Esophagus squamous epithelium (tissue), 5 donors: ENCODE results near the gene MRPS6. TPM values are rescaled to one million over a fixed set of nuclear protein-coding genes. Genes with fewer than 3 reads are reported as not detected.

ENCODE experiments used
- DNase-seq: peaks from one replicate; lab custom pipeline; 2025; lab: John Stamatoyannopoulos, UW
- H3K27ac ChIP-seq, 4 donors: fragments of 200-600 bp; sonication (generic); one replicate each; pipeline ENCODE4 v1.5.1; 2016 to 2019; ENCODE audit warnings: mild to moderate bottlenecking in 1 of 4
- H3K27me3 ChIP-seq, 4 donors: fragments of 200-600 bp; sonication (generic); 1 replicate in 3 of 4; 2 replicates in 1 of 4; pipeline versions ENCODE4 v1.5.1 to v1.6.0; 2017 to 2021; ENCODE audit warnings: antibody characterized with exemption in 1 of 4
- H3K36me3 ChIP-seq, 3 donors: fragments of 200-600 bp; sonication (generic); one replicate each; pipeline ENCODE4 v1.5.1; 2016 to 2019
- H3K4me1 ChIP-seq, 3 donors: fragments of 200-600 bp; sonication (generic); one replicate each; pipeline ENCODE4 v1.5.1; 2017 to 2019
- H3K4me3 ChIP-seq, 4 donors: fragments of 200-600 bp; sonication (generic); 1 replicate in 3 of 4; 2 replicates in 1 of 4; pipeline ENCODE4 v1.5.1; 2016 to 2019; ENCODE audit warnings: mild to moderate bottlenecking in 2 of 4, moderate library complexity in 1 of 4
- H3K9me3 ChIP-seq, 3 donors: fragments of 200-600 bp; sonication (generic); one replicate each; pipeline ENCODE4 v1.5.1; 2016 to 2019
- CTCF ChIP-seq, 6 experiments: fragments of 450-650 bp in 4 of 6; fragments of 200-600 bp in 2 of 6; sonication (generic) in 2 of 6; IDR thresholded peaks; one replicate each; pipeline ENCODE4 v1.5.1; 2016 to 2019; ENCODE audit warnings: antibody characterized with exemption in 6 of 6, mild to moderate bottlenecking in 4 of 6, moderate library complexity in 4 of 6
- POLR2A ChIP-seq, 4 donors: fragments of 450-650 bp; IDR thresholded peaks; one replicate each; pipeline ENCODE4 v1.6.1; 2017; ENCODE audit warnings: antibody characterized with exemption in 4 of 4, mild to moderate bottlenecking in 4 of 4, moderate library complexity in 3 of 4
- WGBS, 2 donors: methylation state at CpG; one replicate each; pipeline ENCODE4 v1.1.5; 2018; 5-methylcytosine and 5-hydroxymethylcytosine counted together
- intact Hi-C: fragments of 100-400 bp; cut with DNase I; formaldehyde crosslinking; loops from one replicate; pipeline ENCODE4 v1.15.0; 2022
- total RNA-seq, 4 donors: library from RNA; depleted of rRNA; stranded (reverse); fragments of >200 nt; gene quantifications; one replicate each; pipeline ENCODE4 v1.1.0, GENCODE V29; 2016
- donor health status: DM: yes; HTN: yes; CAD: no.

MRPS6 gene
- total RNA-seq = 10 to 100 TPM; 13.4 to 32.2 (median 20.1) TPM

GRCh38 chr21:34073032-34073748, at the start of gene MRPS6, which contains the start of gene SLC5A3:
MRPS6 (plus strand) TSS chr21:34073578; CDS start chr21:34073701, 123 bp downstream.
SLC5A3 (plus strand) TSS chr21:34073578; CDS start chr21:34095199, 21,621 bp downstream.
- peak within 1 kb of the TSS; percentile 75 to 95 (median 83) for H3K4me3 ChIP-seq
- H3K4me1 ChIP-seq = peaks cover 13 to 48% (median 23%) of the 10 kb centered on the region in 3 donors
- DNase-seq = peak; percentile 14
- no peaks in the 10 kb centered on the region for H3K9me3 ChIP-seq
- intact Hi-C loops = loop anchor here (10.0 kb wide), 1 partner anchor 128 kb away; no protein-coding TSS in a partner anchor
- WGBS, 2 donors = 2% methylated on average over 32 of the region's 104 CpGs; no CpG with 5 or more reads in 1 of the 2 donors
- no peaks in the 10 kb centered on the region for H3K36me3 ChIP-seq
- H3K27me3 ChIP-seq = no peaks in the 10 kb centered on the region
- TF ChIP-seq CTCF (IDR thresholded peaks at IDR 0.05) (no peak), POLR2A (IDR thresholded peaks at IDR 0.05) (peak in 2 of 4 donors; percentile 82 to 89)
- H3K27ac ChIP-seq = peak within 1 kb of the TSS; percentile 89 to 94 (median 92)

GRCh38 chr21:34023691-34024373, 49.5 kb upstream of the MRPS6 start:
- Histone ChIP-seq H3K27ac (no peak overlapping the region), H3K36me3 (no peaks in the 10 kb centered on the region), H3K4me3 (no peak overlapping the region), H3K27me3 (no peaks in the 10 kb centered on the region), H3K9me3 (no peaks in the 10 kb centered on the region), H3K4me1 (peaks cover 0 to 17% (median 0%) of the 10 kb centered on the region in 3 donors)
- no peak for TF ChIP-seq POLR2A (IDR thresholded peaks at IDR 0.05)
- TF ChIP-seq CTCF (IDR thresholded peaks at IDR 0.05) = no peak
- DNase-seq = no peak
- intact Hi-C loops = no loop called here
- 66% methylated on average over 8 of the region's 8 CpGs for WGBS, 2 donors

GRCh38 chr21:34024374-34024693, 49.0 kb upstream of the MRPS6 start:
- H3K9me3 ChIP-seq = no peaks in the 10 kb centered on the region
- H3K4me3 ChIP-seq = no peak overlapping the region
- no peak for TF ChIP-seq POLR2A (IDR thresholded peaks at IDR 0.05)
- TF ChIP-seq CTCF (IDR thresholded peaks at IDR 0.05) = no peak
- DNase-seq = no peak
- no peaks in the 10 kb centered on the region for H3K36me3 ChIP-seq
- 93 to 97% methylated on average over 3 of the region's 3 CpGs for WGBS, 2 donors
- H3K27ac ChIP-seq = no peak overlapping the region
- intact Hi-C loops = no loop called here
- H3K4me1 ChIP-seq = peaks cover 0 to 17% (median 0%) of the 10 kb centered on the region in 3 donors
- H3K27me3 ChIP-seq = no peaks in the 10 kb centered on the region

GRCh38 chr21:34027721-34028461, 45.5 kb upstream of the MRPS6 start:
- H3K36me3 ChIP-seq = no peaks in the 10 kb centered on the region
- H3K27me3 ChIP-seq = no peaks in the 10 kb centered on the region
- intact Hi-C loops = no loop called here
- no peak overlapping the region for H3K4me3 ChIP-seq
- H3K4me1 ChIP-seq = peaks cover 0 to 4% (median 0%) of the 10 kb centered on the region in 3 donors
- DNase-seq = no peak
- no peak overlapping the region for H3K27ac ChIP-seq
- WGBS, 2 donors = 78 to 83% methylated on average over 8 to 9 of the region's 9 CpGs
- H3K9me3 ChIP-seq = no peaks in the 10 kb centered on the region
- TF ChIP-seq POLR2A (IDR thresholded peaks at IDR 0.05) = no peak

- no peak overlapping the region for H3K4me3 ChIP-seq
- H3K27me3 ChIP-seq = no peaks in the 10 kb centered on the region
- no peaks in the 10 kb centered on the region for H3K9me3 ChIP-seq
- H3K27ac ChIP-seq = no peak overlapping the region
- WGBS, 2 donors = 56 to 60% methylated on average over 13 of the region's 13 CpGs
- DNase-seq = no peak
- no peaks in the 10 kb centered on the region for H3K36me3 ChIP-seq
- H3K4me1 ChIP-seq = no peaks in the 10 kb centered on the region
- TF ChIP-seq CTCF (IDR thresholded peaks at IDR 0.05) (no peak), POLR2A (IDR thresholded peaks at IDR 0.05) (no peak)
- intact Hi-C loops = loop anchor here (10.0 kb wide), 1 partner anchor 65 kb away; no protein-coding TSS in a partner anchor
Measured at GRCh38 chr21:34029743-34030528, 43.4 kb upstream of the MRPS6 start.
